ENCODE results near the gene CUEDC1.

Gene CUEDC1

GRCh38 chr17:57892820-57893595 lies 62.2 kb downstream of the CUEDC1 start:
- DNase-seq, result no peak

GRCh38 chr17:57892146-57892819 lies 62.9 kb downstream of the CUEDC1 start:
- peak; percentile 51 for DNase-seq

GRCh38 chr17:57890857-57891232 lies 64.4 kb downstream of the CUEDC1 start:
- no peak for DNase-seq

GRCh38 chr17:57889892-57890856 lies 65.0 kb downstream of the CUEDC1 start:
- no peak for DNase-seq

GRCh38 chr17:57889252-57889651 lies 66.0 kb downstream of the CUEDC1 start:
- DNase-seq, result no peak

- no peak for DNase-seq
These were observed 66.6 kb downstream of the CUEDC1 start for GRCh38 chr17:57888311-57889216.

GRCh38 chr17:57887161-57887560 lies 68.1 kb downstream of the CUEDC1 start:
- no peak for DNase-seq

GRCh38 chr17:57886020-57886419 lies 69.2 kb downstream of the CUEDC1 start:
- no peak for DNase-seq

- no peak for DNase-seq
These were observed 69.9 kb downstream of the CUEDC1 start for GRCh38 chr17:57885148-57885915.

- no peak for DNase-seq
These were observed 73.3 kb downstream of the CUEDC1 start for GRCh38 chr17:57881783-57882351.

- no peak for DNase-seq
These were observed 74.1 kb downstream of the CUEDC1 start for GRCh38 chr17:57881143-57881542.

GRCh38 chr17:57880086-57880456 lies 75.1 kb downstream of the CUEDC1 start:
- DNase-seq, result no peak

- DNase-seq, result no peak
These were observed 75.7 kb downstream of the CUEDC1 start for GRCh38 chr17:57879437-57880085.

GRCh38 chr17:57877803-57878377 lies 77.3 kb downstream of the CUEDC1 start:
- no peak for DNase-seq

GRCh38 chr17:57876866-57877237 lies 78.4 kb downstream of the CUEDC1 start:
- DNase-seq, result no peak

- no peak for DNase-seq
These were observed 79.0 kb downstream of the CUEDC1 start for GRCh38 chr17:57876023-57876865.

- no peak for DNase-seq
These were observed 79.8 kb downstream of the CUEDC1 start for GRCh38 chr17:57875290-57876022.

Data from KG1 (cell line).